GM21423 (cell line): ENCODE data around the gene SULF2.

Source experiments
- ATAC-seq: cut with Tn5 transposase; IDR thresholded peaks from one replicate; pipeline ENCODE4 v1.9.1; 2021; ENCODE audit warnings: mild to moderate bottlenecking, moderate library complexity; ENCODE audit not compliant: unreplicated experiment

SULF2 gene

DNA sequence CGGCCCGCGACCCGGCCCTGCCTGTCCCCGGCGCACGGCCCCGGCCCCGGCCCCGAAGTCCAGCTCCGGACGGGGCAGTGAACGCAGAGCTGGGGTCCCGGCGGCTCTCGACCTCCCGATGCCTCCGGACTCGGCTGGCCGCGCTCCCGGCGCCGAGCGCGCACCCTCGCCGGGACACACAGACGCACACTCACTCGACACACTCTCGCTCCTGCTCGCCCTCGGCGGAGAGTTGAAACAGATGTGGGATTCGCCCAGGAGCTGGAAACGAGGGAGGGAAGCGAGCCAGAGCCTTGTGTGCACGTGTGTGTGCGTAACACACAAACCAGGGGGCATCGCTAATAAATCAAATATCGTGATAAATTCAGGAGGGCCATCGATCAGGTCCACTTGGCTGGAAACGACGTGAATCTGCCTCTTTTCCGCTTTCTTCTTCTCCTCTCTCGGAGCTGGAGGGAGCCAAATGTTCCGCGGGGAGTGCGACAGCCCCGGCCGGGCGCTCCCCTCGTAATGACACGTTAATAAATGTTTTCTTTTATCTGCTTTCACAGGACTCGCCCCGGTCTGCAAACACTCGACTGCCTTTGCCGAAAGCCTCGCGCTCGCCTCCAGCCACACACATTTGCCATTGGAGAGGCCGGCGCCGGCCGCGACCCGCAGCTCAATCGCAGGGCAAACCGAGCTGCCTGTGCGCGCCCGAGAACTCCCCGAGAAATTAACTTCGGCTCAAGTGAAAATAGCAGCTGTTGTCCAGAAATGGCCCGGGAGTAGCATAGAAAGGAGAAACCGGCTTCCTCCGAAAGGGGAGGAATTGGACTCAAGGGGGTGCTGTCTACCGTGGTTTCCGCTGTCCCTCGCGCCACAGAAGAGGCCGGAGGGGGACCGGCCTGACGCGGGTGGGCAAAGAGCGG, 828 bp upstream of the SULF2 start:
- no peak for ATAC-seq

DNA sequence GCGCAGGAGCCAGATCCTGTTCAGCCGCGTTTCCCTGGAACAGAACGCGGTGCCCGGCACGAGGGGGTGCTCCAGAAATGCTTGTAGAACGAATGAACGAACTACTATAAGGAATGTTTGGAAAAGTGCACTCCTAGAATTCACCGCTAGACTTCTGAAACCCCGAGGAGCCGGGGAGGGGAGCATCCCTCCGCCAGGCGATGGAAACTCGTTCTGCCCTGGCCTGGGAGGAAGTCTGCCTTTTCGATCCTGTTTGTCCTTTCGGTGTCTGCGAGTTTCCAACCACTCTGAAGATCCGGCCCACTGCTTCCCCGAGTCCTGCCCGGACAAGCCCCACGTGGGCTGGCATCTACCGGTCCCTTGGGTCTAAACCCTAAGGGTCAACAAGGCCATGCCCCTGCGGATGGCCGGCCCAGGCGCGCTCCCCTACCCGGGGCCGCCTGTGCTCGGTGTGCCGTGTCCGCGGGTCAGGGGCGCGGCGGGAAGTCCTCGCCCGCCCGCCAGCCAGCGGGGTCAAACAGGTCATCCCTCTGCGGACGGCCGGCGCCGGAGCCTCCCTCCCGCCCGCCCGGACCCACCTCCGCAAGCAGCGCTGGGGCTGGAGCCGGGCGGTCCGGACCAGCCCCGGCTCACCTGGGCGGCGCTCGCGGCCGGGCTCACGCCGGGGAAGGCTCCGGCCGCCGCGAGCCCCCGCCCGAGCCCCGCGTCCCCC, 526 bp downstream of the SULF2 start:
- ATAC-seq, result no peak

DNA sequence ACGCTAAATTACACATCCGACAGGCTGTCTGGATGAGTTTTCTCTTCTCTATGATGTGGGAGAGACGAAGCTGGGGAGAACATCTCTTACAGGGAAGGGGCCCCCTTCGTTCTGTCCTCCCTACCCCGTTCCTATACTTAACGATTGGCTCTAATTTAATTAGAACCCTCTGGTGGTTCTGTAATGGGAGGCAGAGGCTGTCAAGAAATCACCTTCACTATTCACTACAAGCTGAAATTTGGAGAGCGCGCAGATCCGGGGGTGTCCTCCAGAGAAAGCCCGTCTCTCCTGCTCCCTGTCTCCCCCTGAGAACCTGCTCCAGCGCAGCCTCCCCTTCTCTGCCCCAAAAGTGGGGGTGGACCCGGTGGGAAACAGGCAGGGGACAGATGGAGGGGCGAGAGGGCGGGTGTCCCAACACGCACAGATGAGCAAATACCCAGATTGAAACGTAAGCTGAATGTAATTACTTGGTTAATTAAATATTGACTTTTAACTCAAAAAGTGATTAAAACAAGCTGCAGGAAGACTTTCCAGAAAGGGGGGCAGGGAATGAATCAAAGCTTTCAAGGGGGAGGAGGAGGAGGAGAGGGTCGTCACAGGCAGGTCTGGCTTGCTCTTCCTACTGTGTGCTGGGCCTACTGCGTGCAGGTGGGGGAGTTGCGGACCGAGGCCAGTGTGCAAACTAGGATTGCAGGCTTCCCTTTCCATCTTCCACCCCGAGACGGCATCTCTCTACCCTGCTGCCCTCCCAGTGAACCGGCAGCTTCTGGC, 1.3 kb downstream of the SULF2 start:
- ATAC-seq, result no peak

DNA sequence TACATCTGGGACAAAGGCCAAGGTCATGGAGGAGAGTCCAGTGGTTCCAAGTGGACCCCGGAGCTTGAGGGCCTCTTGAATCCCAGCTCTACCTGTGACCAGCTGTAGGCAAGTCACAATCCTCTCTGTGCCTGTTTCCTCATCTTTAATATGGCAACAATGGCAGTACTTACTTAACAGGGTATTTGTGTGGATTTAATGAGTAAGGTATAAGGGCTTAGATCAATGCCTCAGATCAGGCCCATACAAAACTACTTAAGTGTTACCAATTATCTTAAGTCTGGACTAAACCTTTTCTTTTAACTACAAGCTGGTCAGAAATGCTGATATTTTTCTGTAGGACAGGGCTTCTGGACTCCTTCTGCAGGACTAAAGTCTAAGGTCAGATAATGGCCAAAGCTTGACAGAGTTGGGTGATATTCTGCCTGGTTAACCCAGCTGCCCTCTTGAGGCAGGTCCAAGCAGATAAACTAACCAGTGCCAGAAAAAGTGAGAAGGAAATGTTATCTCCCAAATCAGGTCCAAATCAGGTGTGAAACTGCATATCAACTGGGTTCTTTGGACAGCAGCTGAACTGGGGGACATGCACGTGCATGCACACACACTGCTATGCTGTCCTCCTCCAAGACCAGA, 2.2 kb downstream of the SULF2 start:
- no peak for ATAC-seq

DNA sequence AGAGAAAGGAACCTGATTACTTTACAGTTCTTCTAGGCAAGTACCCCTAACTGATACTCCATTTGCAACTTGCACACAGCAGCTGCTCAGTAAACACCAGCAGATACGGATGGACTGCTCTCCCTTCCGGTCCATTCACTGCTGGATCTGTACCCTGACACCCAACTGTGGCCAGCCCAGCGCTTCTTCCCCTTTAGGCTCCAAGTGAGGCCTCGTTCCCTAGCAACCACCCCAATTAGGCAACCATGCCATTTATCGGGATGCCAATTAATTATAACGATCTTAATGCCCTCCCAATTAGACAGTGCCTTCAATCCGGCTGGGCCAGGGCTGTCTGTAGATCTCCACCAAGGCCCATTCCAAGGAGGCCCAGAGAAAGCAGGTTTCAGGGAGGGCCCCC, 3.2 kb downstream of the SULF2 start:
- no peak for ATAC-seq

DNA sequence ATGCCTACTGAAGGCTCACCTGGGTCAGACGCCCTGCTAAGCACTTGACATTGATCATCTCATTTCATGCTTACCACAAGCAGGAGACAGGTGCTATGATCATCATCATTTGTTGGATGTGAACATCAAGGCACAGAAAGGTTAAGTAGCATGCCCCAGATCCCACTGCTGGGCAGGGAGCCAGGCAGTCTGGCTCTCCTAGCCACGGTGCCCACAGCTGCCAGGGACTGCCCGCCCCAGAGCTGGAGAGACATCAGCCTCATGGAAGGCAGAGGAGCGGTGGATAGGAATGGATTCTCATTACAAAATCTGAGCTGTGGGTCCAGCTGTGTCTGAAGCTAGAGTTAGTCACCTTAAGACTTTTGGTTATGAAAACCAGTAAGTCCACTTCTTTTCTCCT, 3.6 kb downstream of the SULF2 start:
- ATAC-seq, result no peak

DNA sequence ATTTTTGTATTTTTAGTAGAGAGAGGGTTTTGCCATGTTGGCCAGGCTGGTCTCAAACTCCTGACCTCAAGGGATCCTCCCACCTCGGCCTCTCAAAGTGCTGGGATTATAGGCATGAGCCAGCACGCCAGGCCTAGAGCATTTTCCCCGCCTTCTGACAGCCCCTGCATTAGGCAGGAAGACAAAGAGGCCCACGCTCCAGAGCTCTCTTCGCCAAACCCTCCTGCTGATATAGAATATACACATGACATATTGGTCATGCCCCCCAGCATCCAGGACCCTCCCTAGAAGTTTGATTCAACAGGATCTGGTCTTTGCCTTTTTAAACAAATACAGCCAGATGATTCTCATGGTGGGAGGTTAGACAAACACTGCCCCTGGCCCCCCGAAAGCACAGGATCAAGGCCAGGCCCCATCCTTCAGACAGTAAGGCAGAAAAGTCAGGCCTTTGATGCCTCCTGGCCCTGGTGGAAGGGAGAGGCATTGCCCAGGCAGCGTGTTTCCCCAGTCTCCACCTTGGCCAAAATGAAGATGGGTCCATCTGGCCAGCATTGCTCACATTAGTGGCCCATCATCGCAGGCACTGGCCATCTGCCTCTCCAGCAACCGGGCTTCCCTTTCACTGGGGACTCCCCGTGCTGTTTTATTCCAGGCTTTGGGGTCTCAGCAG, 4.4 kb downstream of the SULF2 start:
- ATAC-seq, result no peak

DNA sequence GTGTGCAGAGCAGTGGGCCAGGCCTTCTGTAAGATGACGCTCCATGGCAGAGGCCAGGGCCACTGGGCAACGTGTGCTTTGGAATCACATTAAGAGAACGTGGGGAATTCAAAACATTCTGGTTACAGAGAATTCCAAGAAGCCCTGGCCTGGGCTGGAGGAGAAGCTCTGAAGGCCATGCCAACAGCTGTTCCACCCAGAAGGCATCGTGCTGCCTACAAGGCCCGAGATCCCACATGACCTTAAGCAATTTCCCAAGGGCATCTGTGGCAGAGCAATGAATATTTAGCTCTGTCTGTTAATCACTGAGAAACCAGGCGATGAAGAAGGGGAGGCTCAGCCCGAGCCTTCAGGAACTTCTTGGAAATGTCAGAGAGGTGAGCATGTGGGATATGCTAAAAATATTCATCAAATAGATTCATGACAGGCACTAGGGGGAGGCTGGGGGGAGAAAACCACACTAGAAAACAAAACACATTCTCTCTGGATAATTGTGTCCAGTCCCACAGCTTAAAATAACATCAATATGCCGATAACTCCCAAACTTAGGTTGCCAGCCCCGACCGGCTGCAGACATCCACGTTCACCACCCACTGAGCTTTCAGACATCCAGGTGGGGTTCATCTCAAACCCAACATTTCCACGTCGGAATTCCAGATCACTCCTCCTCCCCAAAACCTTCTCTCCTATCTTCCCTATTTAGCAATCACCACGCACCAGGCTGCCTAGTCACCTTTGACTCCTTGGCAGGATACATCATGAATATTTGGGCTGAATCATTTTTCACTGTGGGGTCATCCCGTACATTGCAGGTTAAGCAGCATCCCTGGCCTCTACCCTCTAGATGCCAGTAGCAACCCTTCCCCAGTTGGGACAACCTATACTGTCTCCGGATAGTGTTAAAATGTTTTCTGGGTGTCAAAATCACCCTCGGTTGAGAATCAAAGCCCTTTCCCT, 6.6 kb downstream of the SULF2 start:
- ATAC-seq, result no peak

DNA sequence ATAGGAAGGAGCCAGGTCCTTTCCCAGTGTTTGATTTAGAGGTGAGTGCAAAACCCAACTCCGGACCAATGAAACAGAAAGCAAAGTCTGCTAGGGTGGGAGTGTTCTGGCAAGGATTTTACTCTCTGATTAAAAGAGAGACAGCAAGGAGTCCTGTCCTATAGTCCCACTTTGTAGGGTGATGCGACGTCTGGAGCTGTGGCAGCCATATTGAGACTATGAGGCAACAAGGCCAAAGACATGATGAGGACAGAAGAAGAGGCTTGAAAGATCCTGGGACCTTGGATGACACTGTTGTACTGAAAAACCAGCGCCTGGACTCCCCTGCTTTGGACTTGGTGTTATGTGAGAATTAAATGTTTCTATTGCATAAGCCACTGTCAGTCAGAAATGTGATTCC, 8.1 kb downstream of the SULF2 start:
- no peak for ATAC-seq

DNA sequence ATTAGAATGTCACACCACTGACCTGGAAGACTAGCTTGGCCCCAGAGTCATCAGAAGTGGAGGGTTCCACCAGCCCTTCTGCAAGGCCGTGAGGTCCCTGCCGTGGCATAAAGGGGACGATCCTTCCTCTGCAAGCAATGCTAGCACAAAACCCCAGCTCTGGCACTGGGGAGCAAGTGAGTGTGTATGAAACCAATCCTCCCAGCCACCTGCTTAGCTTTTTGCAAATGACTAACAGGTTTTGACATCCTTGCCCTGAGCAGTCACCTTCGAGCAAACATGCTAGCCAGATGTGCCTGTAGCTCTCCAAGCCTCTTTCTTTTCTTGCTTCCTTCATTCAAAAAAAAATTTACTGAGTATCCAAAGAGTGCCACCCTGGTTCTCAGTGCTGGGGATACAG, 8.6 kb downstream of the SULF2 start:
- ATAC-seq, result no peak

DNA sequence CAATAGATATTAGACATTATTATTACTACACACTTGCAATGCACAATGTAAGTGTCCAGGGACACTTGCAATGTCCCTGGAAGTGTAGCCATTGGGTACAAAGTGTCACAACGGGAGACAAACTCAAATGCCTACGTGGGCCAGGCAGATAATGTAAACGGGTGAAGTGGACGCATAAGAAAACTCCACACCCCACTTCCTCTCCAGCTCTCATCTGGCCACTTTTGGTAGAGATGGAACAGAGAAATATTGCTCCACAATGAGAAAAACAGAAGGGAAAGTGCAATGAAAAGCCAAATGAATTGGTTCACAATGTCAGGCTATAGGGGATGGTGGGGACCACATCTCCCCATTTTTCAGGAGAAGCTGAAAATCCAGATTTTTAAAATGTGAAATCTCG, 9.4 kb downstream of the SULF2 start:
- ATAC-seq, result no peak

DNA sequence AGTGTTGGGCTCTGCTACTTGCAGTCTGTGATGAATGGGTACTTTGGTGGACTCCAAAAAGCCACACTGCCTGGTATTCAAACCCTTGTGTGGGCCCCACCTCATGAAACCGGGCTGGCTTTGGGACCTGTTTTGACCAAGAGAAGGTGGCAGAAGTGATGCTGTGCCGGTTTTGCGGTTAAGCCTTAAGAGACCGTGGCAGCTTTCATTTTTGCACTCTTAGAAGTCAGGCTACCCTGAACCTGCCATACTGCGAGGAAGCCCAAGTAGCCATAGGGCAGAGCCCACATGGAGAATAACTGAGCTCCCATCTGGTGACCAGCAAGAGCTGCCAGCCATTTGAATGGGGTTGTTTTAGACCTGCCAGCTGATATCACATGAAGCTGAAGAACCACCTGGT, 10.2 kb downstream of the SULF2 start:
- ATAC-seq, result no peak

DNA sequence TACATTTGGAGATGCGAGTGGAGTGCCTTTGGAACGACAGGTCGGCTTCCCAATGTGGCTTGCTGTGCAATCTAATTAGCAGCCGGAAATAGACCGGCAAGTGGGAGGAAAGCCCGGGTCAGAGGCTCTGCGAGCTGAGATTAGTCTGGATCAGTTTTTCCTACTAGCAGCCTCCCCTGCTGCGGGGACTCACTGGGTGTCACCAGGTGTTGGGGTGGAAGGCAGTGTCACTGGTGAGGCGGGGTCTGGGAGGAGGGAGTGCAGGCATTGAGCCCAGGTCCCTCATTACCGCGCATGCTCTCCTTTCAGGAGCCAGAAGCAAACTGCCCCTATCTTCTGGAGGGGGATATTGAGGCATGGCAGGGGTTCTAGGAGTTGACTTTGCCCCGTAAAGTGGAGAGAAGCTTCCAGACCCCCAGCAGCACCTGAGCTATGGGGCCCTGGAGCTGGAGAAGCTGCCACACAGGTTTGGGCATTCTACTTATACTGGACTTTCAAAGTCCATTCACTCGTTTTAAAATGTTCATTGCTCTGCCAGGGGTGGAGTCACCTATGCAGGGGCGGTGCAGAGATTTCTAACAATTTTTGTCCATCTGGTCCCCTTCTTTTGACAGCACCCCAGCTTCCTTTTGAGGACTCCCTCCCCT, 11.0 kb downstream of the SULF2 start:
- ATAC-seq, result no peak

DNA sequence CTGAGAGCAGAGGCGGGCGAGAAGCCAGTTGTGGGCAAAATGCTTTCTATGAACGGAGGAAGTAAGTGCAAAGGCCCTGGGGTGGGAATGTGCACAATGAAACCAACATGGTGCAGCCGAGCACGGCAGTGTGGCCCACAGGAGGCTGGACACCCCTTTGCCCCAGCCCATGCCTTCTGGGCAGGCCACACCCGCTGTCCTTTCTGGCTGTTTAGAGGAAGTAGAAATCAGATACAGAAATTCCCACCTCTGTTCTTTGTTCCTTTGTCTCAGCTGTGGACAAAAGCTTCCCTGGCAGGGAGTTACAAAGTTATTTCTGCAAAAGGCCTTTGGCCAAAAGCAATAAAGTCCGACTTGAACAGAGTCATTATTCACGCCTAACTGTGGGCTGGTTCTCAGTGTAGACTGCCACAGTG, 11.9 kb downstream of the SULF2 start:
- no peak for ATAC-seq

DNA sequence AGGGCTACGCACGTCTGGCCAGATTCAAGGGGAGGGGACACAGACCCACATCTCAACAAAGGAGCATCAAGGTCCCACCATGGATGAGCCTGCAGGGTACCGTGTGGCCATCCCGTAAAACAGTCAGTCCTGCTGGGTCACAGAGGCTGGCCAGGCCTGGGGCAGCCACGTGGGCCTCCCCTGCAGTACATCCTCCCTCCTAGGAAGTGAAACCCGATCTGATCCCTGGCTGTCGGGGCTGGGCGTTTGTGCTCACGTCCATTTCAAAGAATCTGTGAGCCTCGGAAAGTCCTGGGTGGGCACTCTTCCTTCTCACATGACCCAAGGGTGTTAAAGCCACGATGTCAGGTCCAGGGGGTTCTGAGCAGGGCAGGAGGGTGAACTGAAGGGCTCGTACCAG, 14.3 kb downstream of the SULF2 start:
- no peak for ATAC-seq

DNA sequence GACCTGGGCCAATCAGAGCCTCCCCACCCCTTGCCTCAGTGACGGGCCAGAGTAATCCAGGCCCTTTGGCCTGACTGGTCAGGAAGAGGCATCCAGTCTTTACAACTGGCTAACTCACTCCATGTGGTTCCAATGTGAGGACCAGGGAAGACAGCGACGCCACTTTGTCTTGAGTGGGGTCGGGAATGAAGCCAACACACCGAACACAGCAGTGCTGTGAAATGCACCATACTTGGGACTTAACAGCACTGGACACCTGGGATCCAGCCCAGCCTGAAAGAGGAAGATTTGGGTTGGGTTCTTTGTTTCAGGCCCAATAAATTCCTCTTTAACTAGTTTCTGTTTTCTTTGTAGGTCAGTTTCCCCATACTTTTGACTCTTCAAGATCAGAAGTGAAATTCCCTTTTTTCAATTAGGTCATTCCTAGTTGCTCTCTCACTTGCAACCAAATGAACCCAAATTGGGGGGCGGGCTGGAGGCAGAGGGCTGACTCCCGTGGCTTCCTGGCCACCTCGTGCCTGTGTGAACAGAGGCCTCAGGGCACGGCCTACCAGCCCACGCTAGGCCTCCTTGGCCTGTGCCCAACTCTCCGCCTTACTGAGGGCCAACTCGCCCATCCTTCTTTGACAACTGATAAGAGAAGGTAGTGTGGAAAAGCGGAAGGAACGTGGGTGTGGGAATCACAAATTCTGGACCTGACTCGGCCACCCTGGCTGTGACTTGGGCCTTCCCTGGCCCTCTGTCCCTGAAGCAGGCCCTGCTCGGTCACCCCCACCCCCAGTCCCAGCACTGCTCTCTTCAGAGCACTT, 17.1 kb downstream of the SULF2 start:
- ATAC-seq, result no peak

DNA sequence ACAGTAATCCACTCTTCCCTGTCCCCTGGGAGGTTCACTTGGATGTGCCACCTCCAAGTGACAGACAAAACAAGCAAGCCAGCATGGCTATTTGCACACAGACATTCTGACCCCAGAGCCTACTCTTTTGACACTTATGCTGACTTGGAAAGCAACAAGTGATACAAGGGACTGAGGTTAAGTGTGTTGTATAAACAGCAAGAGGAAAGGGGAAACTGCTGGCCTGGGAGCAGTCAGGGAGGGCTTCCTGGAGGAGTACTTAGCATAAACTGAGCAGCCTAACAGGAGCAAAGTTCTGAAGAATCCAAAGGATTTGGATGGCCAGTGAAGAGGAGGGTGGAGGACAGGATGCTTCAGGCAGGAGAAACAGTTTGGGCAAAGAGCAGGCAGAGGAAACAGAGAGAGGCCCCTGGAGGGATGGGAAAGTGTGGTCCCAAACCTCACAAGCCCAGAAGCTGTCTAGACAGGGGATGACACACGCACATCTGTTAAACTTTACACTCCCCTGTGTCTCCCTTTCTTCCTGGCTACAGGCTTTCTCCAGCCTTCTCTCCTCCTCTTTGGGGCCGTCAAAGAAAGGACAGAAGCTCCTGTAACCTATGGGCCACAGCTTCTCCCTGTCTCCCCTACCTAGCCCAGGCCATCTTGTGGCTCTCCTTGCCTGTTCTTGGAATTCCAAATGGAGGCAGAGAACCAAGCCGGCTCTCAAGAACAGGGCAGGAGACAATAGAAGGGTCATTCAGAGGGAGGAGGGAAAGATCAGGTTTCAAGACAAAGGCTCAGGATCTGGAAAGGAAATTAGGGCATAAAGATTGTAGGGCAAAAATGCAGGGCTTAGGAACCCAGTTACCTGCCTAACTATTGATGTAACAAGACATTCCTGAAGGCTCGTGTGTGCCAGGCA, 19.3 kb downstream of the SULF2 start:
- no peak for ATAC-seq
